ENCODE data around the gene DACT2. TPM values are rescaled to one million over a fixed set of nuclear protein-coding genes. Genes with fewer than 3 reads are reported as not detected.
"Not testable (repeated sequence)": the region's sequence is repeated elsewhere in the genome, so short reads cannot be mapped to it uniquely, and the experiment has no call there.

Gene DACT2
- total and polyA plus RNA-seq, 2 donors (not counting 1 experiment from before 2014, with no cell fraction given), result not detected

- Histone ChIP-seq H3K4me2 (ENCODE audit: extremely low read depth, insufficient read depth, low read length) (no peak overlapping the region), H3K9ac (ENCODE audit: insufficient read depth, low read length) (no peak overlapping the region), H4K20me1 (ENCODE audit: control insufficient read depth, extremely low read depth, insufficient read depth, low read length) (no peaks in the 10 kb centered on the region), H3K27me3 (ENCODE audit: control insufficient read depth, insufficient read depth, low read length) (no peaks in the 10 kb centered on the region), H3K27ac (ENCODE audit: insufficient read depth, low read length) (no peak overlapping the region), H3K9me3 (ENCODE audit: control insufficient read depth, insufficient read depth, low read depth, low read length) (no peaks in the 10 kb centered on the region), H3K79me2 (ENCODE audit: control insufficient read depth, insufficient read depth, low read length) (no peaks in the 10 kb centered on the region), H3K4me3 (replicated peaks in 1 of 4; ENCODE audit: control extremely low read depth in 1 of 4, insufficient read depth in 1 of 4, low read depth in 3 of 4, low read length in 4 of 4) (no peak overlapping the region), H3K4me1 (ENCODE audit: control insufficient read depth, extremely low read depth, insufficient read depth, low read length) (no peaks in the 10 kb centered on the region), H3K36me3 (ENCODE audit: control insufficient read depth, insufficient read depth, low read length) (no peaks in the 10 kb centered on the region), H2AFZ (ENCODE audit: low read length) (no peak overlapping the region)
- DNase-seq (ENCODE audit: low read depth in 2 of 2), result no peak
- TF ChIP-seq CTCF (conservative IDR thresholded peaks at IDR 0.05 in 1 of 2, IDR thresholded peaks at IDR 0.05 in 1 of 2; ENCODE audit: low read depth in 1 of 2, low read length in 2 of 2) (no peak), EZH2 (IDR thresholded peaks at IDR 0.05; ENCODE audit: low read length, missing control alignments) (no peak)
Observed at GRCh38 chr6:168269455-168270243, 49.9 kb downstream of the DACT2 start.

- DNase-seq (ENCODE audit: low read depth in 2 of 2), result no peak
- H3K4me1 ChIP-seq (ENCODE audit: control insufficient read depth, extremely low read depth, insufficient read depth, low read length), result no peaks in the 10 kb centered on the region
- no peak overlapping the region for H3K4me2 ChIP-seq (ENCODE audit: extremely low read depth, insufficient read depth, low read length)
- no peaks in the 10 kb centered on the region for H3K79me2 ChIP-seq (ENCODE audit: control insufficient read depth, insufficient read depth, low read length)
- no peaks in the 10 kb centered on the region for H3K9me3 ChIP-seq (ENCODE audit: control insufficient read depth, insufficient read depth, low read depth, low read length)
- no peak overlapping the region for H3K9ac ChIP-seq (ENCODE audit: insufficient read depth, low read length)
- H3K27ac ChIP-seq (ENCODE audit: insufficient read depth, low read length), result no peak overlapping the region
- no peaks in the 10 kb centered on the region for H3K36me3 ChIP-seq (ENCODE audit: control insufficient read depth, insufficient read depth, low read length)
- TF ChIP-seq EZH2 (IDR thresholded peaks at IDR 0.05; ENCODE audit: low read length, missing control alignments), result no peak
- no peak for TF ChIP-seq CTCF (conservative IDR thresholded peaks at IDR 0.05 in 1 of 2, IDR thresholded peaks at IDR 0.05 in 1 of 2; ENCODE audit: low read depth in 1 of 2, low read length in 2 of 2)
- no peak overlapping the region for H2AFZ ChIP-seq (ENCODE audit: low read length)
- H3K27me3 ChIP-seq (ENCODE audit: control insufficient read depth, insufficient read depth, low read length), result no peaks in the 10 kb centered on the region
- no peak overlapping the region for H3K4me3 ChIP-seq (replicated peaks in 1 of 4; ENCODE audit: control extremely low read depth in 1 of 4, insufficient read depth in 1 of 4, low read depth in 3 of 4, low read length in 4 of 4)
- no peaks in the 10 kb centered on the region for H4K20me1 ChIP-seq (ENCODE audit: control insufficient read depth, extremely low read depth, insufficient read depth, low read length)
Observed at GRCh38 chr6:168268755-168269154, 50.8 kb downstream of the DACT2 start.

GRCh38 chr6:168267779-168268178 lies 51.8 kb downstream of the DACT2 start:
- not testable (repeated sequence) for H3K9me3 ChIP-seq (ENCODE audit: control insufficient read depth, insufficient read depth, low read depth, low read length); H4K20me1 ChIP-seq (ENCODE audit: control insufficient read depth, extremely low read depth, insufficient read depth, low read length); H3K4me1 ChIP-seq (ENCODE audit: control insufficient read depth, extremely low read depth, insufficient read depth, low read length); H3K4me2 ChIP-seq (ENCODE audit: extremely low read depth, insufficient read depth, low read length); H3K27me3 ChIP-seq (ENCODE audit: control insufficient read depth, insufficient read depth, low read length); H3K9ac ChIP-seq (ENCODE audit: insufficient read depth, low read length); H3K4me3 ChIP-seq (replicated peaks in 1 of 4; ENCODE audit: control extremely low read depth in 1 of 4, insufficient read depth in 1 of 4, low read depth in 3 of 4, low read length in 4 of 4); H3K36me3 ChIP-seq (ENCODE audit: control insufficient read depth, insufficient read depth, low read length); H2AFZ ChIP-seq (ENCODE audit: low read length); H3K79me2 ChIP-seq (ENCODE audit: control insufficient read depth, insufficient read depth, low read length); H3K27ac ChIP-seq (ENCODE audit: insufficient read depth, low read length); DNase-seq (ENCODE audit: low read depth in 2 of 2)
